HG02981 (cell line): ENCODE results near the gene HAVCR1.
A peak's percentile ranks its signal among the peaks of the same experiment; 100 is the strongest.
"Not testable (repeated sequence)": the region's sequence is repeated elsewhere in the genome, so short reads cannot be mapped to it uniquely, and the experiment has no call there.

Experiments
- ATAC-seq: cut with Tn5 transposase; IDR thresholded peaks from one replicate; pipeline ENCODE4 v1.9.1; 2021; ENCODE audit warnings: mild to moderate bottlenecking, moderate library complexity; ENCODE audit not compliant: unreplicated experiment

Gene HAVCR1

GRCh38 chr5:157051604-157052245 is 7.2 kb downstream of the HAVCR1 start:
- no peak for ATAC-seq

- ATAC-seq, result no peak
These were observed 8.9 kb downstream of the HAVCR1 start for GRCh38 chr5:157050050-157050449.

- no peak for ATAC-seq
These were observed 9.3 kb downstream of the HAVCR1 start for GRCh38 chr5:157049605-157050004.

GRCh38 chr5:157047898-157048297 is 11.0 kb downstream of the HAVCR1 start:
- ATAC-seq, result no peak

- ATAC-seq, result not testable (repeated sequence)
These were observed 11.9 kb downstream of the HAVCR1 start for GRCh38 chr5:157047016-157047415.

DNA sequence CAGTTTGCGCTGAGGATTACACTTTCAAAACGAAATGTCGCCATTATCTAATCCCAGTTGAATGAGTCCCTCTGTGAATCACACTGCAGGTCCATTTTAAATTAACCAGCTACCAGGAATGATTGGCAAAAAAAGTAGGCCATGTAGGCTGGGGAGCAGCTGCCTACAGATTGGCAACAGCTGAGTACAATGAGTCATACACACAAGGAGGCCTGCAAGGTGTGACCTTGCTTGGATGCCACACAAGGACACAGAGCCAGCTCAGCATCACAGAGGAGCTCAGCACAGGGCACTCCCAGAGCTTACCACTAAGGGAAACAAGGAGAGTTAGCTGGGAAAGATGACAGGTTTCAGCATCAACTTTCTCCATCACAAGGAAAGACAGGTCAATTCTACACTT is 12.9 kb downstream of the HAVCR1 start:
- no peak for ATAC-seq

- no peak for ATAC-seq
These were observed 13.3 kb downstream of the HAVCR1 start for GRCh38 chr5:157045601-157046000.

DNA sequence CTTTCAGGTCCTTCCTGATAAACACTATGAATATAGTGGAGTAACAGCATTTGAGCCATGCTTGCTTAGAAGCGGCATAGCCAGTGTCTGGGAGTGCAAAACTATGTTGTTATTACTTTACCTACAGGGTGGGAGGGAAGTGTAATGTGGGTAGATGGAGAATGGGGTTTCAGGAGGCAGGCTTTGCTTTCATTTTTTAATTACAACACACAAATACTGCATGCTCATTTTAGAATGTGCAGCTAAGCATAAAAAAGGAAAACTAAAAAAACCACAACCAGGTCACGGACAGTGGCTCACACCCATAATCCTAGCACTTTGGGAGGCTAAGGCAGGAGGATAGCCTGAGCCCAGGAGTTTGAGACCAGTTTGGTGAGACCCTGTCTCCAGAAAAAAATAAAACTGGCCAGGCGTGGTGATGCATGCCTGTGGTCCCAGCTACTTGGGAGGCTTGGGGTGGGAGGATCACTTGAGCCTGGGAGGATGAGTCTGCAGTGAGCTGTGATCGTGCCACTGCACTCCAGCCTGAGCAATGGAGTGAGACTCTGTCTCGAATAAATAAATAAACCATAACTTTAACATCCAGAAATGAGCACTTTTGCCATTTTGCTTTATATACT is 20.2 kb downstream of the HAVCR1 start:
- ATAC-seq, result no peak

GRCh38 chr5:157034106-157035072 is 24.5 kb downstream of the HAVCR1 start:
- not testable (repeated sequence) for ATAC-seq

GRCh38 chr5:157033071-157033583 is 25.8 kb downstream of the HAVCR1 start:
- ATAC-seq, result no peak

- ATAC-seq, result no peak
These were observed 28.2 kb downstream of the HAVCR1 start for GRCh38 chr5:157030692-157031091.

DNA sequence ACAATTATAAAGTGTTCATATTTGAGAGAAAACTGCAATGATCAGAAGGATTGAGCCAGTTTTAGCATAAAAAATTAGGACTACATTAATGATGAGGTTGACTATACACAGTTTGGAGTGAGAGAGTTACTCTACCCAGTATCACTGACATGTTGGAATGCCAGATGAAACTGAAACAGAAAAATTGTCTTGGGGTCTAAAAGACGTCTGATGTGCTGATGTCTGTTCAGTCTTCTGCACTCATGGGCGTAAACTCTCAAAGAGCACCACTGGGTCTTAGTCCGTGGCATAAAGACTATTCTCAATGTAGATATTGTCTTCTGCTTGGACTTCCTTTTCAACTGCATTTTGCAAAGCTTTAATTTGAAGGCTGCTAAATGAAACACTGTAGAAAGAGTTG is 29.5 kb downstream of the HAVCR1 start:
- ATAC-seq, result no peak

GRCh38 chr5:157027663-157028062 is 31.3 kb downstream of the HAVCR1 start:
- peak; percentile 95 for ATAC-seq

DNA sequence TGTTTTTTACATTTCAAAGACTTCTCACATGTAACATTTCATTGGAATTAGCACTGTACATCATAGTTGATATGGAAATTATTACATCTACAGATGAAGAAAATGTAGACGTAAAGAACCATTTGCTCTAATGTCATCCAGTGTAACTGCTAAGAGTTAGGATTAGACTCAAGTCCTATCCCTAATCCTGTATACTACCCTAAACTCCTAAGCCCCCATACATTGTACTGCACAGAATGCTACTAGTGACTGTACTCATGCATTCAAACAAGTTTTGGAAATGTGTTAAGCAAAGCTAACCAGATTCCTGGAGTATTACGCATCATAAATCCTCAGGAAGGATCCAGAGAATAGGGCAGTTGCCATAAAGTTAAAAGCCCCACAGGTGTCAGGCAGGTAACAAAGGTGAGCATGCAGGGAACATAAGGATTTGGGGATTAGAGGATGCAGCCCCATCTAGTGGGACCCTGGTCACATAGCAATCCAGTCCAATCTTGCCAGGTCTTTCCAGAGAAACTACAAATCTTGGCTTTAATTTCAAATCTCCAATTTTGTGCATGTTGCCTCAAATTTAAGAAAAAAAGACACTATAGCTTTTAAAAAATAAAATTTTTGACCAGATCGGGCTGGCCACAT is 32.0 kb downstream of the HAVCR1 start:
- ATAC-seq, result no peak

DNA sequence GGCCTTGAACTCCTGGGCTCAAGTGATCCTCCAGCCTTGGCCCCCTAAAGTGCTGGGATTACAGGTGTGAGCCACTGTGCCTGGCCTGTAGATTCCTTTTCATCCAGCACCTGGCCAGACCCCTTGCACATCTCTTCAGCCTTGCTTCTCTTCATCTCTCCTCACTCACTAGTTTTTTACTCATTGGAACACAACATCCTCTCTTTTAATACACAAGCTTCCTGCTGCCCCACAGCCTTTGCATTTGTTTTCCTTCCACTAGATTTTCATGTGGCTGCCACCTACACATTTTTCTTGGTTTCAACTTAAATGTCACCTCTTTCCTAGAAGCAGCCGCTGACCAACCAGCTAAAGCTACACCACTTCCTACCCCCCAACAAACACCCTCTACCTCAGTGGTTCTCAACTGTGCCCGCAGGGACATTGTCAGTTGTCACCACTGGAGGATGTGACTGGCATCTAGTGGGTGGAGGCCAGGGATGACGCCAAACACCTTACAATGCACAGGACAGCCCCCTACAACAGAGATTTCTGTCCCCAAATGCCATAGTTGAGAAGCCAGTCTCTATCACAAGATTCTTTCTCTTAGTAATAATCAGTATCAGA is 33.7 kb downstream of the HAVCR1 start:
- ATAC-seq, result no peak

GRCh38 chr5:157024208-157024959 is 34.5 kb downstream of the HAVCR1 start:
- no peak for ATAC-seq

DNA sequence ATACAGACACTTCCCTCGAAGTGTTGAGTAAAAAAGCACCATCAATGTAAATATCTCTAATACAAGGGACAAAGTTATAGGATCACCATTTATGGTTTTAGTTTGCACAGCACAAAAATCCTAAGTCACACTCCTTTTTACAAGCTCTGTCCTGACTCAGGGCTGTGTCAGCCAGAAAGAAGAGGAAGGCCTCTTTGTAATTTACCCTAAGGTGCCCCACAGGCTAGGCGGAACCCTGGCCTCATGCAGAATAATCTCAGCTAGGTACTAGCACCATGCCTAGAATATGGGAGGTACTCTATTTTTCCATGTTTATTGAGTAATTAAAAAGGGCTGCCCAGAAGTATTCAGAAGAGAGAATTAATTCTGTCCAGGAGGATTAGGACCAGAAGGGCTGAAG is 36.9 kb downstream of the HAVCR1 start:
- no peak for ATAC-seq

- no peak for ATAC-seq
These were observed 38.2 kb downstream of the HAVCR1 start for GRCh38 chr5:157020511-157021222.

DNA sequence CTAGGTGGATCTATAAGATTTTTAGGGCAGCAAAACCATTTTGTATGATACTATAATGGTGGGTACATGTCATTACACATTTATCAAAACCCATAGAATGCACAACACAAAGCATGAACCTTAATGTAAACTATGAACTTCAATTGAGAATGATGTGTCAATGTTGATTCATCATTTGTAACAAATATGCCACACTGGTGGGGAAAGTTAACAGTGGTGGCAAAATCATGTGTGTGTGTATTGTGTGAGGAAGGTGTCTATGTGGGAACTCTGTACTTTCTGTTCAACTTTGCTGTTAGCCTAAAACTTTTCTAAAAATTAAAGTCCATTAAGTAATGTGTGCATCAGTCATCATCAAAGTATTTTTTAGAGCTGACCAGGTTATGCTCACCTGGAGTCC is 38.9 kb downstream of the HAVCR1 start:
- ATAC-seq, result no peak
